NT2/D1 (cell line): ENCODE data around the gene SNAPC3.

Source experiments
- DNase-seq: peaks from one replicate; pipeline ENCODE4 v3.0.0-alpha.2; 2011; ENCODE audit warnings: low read depth, low spot score
- H3K27me3 ChIP-seq: 2 replicates; pipeline ENCODE4 v1.6.0; 2011; ENCODE audit warnings: mild to moderate bottlenecking; ENCODE audit not compliant: insufficient read length, insufficient read depth
- H3K36me3 ChIP-seq: 2 replicates; pipeline ENCODE4 v1.6.1; 2011; ENCODE audit warnings: mild to moderate bottlenecking, low read length, mixed read lengths; ENCODE audit not compliant: insufficient read depth, insufficient read length
- H3K4me1 ChIP-seq: 2 replicates; pipeline ENCODE4 v1.5.1; 2011; ENCODE audit not compliant: insufficient read depth, insufficient read length
- H3K4me3 ChIP-seq: 2 replicates; pipeline ENCODE4 v1.5.1; 2011; ENCODE audit warnings: low read depth; ENCODE audit not compliant: insufficient read length
- H3K9ac ChIP-seq: 2 replicates; pipeline ENCODE4 v1.6.0; 2011; ENCODE audit warnings: low read depth; ENCODE audit not compliant: insufficient read length
- H3K9me3 ChIP-seq: 2 replicates; pipeline ENCODE4 v1.5.1; 2011; ENCODE audit warnings: mild to moderate bottlenecking, low read length; ENCODE audit not compliant: insufficient read depth
- SUZ12 ChIP-seq: IDR thresholded peaks from 2 replicates; pipeline ENCODE4 v1.6.1; 2011; ENCODE audit not compliant: insufficient read length, insufficient read depth; ENCODE audit errors: extremely low read depth
- YY1 ChIP-seq: IDR thresholded peaks from 2 replicates; pipeline ENCODE4 v1.6.1; 2011; ENCODE audit not compliant: insufficient read length, insufficient read depth
- ZNF274 ChIP-seq: IDR thresholded peaks from 2 replicates; pipeline ENCODE4 v1.6.1; 2011; ENCODE audit warnings: mild to moderate bottlenecking, low read depth, low read length

Gene SNAPC3

GRCh38 chr9:15491950-15492349 is 69.3 kb downstream of the SNAPC3 start:
- no peaks in the 10 kb centered on the region for H3K4me1 ChIP-seq
- no peaks in the 10 kb centered on the region for H3K27me3 ChIP-seq
- peaks cover 51% of the 10 kb centered on the region for H3K36me3 ChIP-seq
- H3K4me3 ChIP-seq: no peak overlapping the region
- peaks cover 41% of the 10 kb centered on the region for H3K9me3 ChIP-seq
- DNase-seq: no peak
- no peak overlapping the region for H3K9ac ChIP-seq
- no peak for TF ChIP-seq YY1
- no peak for TF ChIP-seq ZNF274
- no peak for TF ChIP-seq SUZ12

DNA sequence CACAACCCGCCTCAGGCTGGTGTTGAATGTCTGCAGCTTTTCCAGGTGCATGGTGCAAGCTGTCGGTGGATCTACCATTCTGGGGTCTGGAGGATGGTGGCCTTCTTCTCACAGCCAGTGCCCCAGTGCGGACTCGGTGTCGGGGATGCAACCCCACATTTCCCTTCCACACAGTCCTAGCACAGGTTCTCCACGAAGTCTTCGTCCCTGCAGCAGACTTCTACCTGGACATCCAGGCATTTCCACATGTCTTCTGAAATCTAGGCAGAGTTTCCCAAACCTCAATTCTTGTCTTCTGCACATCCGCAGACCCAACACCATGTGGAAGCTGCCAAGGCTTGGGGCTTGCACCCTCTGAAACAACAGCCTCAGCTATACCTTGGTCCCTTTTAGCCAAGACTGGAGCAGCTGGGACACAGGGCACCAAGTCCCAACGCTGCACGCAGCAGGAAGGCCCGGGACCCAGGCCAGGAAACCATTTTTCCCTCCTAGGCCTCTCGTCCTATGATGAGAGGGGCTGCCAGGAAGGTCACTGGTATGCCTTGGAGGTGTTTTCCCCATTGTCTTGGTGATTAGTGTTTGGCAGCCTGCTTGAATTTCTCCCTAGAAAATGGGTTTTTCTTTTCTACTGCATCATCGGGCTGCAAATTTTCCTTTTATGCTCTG is 69.9 kb downstream of the SNAPC3 start:
- no peak for TF ChIP-seq SUZ12
- no peak for TF ChIP-seq ZNF274
- no peak for TF ChIP-seq YY1
- no peak overlapping the region for H3K4me3 ChIP-seq
- peaks cover 41% of the 10 kb centered on the region for H3K9me3 ChIP-seq
- H3K27me3 ChIP-seq: no peaks in the 10 kb centered on the region
- no peak overlapping the region for H3K9ac ChIP-seq
- DNase-seq: no peak
- no peaks in the 10 kb centered on the region for H3K4me1 ChIP-seq
- H3K36me3 ChIP-seq: peaks cover 44% of the 10 kb centered on the region

GRCh38 chr9:15498246-15498995 is 75.7 kb downstream of the SNAPC3 start:
- Histone ChIP-seq H3K9me3 (peaks cover 22% of the 10 kb centered on the region; the same call in 1 of the 2 replicates), H3K27me3 (no peaks in the 10 kb centered on the region)

DNA sequence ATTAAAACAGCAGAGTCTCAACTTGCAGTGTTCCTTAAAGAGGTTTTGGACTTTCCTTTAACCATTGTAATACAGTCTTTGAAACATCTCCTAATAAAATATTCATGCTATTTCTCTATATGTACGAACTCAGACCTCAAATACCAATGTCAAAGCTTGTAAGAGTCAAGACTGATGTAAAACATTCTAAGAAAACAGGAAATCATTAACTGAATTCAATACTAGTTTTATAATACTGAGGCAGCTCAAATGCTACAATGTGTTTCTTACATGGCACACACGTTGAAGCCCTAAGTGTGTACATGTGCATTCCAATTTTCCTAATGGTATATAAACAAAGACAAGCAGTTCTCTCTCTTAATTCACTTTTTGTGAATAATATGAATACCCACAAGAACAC is 76.5 kb downstream of the SNAPC3 start:
- H3K4me3 ChIP-seq: no peak overlapping the region
- peaks cover 38% of the 10 kb centered on the region for H3K36me3 ChIP-seq
- H3K27me3 ChIP-seq: no peaks in the 10 kb centered on the region
- no peaks in the 10 kb centered on the region for H3K4me1 ChIP-seq
- no peak overlapping the region for H3K9ac ChIP-seq
- no peak for DNase-seq
- TF ChIP-seq YY1: no peak
- no peak for TF ChIP-seq SUZ12
- TF ChIP-seq ZNF274: no peak
- H3K9me3 ChIP-seq: peaks cover 15% of the 10 kb centered on the region; the same call in 1 of the 2 replicates

More at GRCh38 chr9:15498246-15498995, 75.7 kb downstream of the SNAPC3 start:
- Histone ChIP-seq H3K9ac (no peak overlapping the region), H3K4me1 (no peaks in the 10 kb centered on the region), H3K4me3 (no peak overlapping the region), H3K36me3 (peaks cover 36% of the 10 kb centered on the region)
- TF ChIP-seq SUZ12: no peak
- TF ChIP-seq ZNF274: no peak
- TF ChIP-seq YY1: no peak
- no peak for DNase-seq

GRCh38 chr9:15501179-15501578 is 78.5 kb downstream of the SNAPC3 start:
- H3K36me3 ChIP-seq: peaks cover 47% of the 10 kb centered on the region
- H3K4me3 ChIP-seq: no peak overlapping the region
- no peaks in the 10 kb centered on the region for H3K9me3 ChIP-seq
- TF ChIP-seq SUZ12 (no peak), YY1 (no peak), ZNF274 (no peak)
- H3K4me1 ChIP-seq: no peaks in the 10 kb centered on the region
- DNase-seq: no peak
- H3K27me3 ChIP-seq: no peaks in the 10 kb centered on the region
- H3K9ac ChIP-seq: no peak overlapping the region

- Histone ChIP-seq H3K9me3 (no peaks in the 10 kb centered on the region), H3K36me3 (peaks cover 49% of the 10 kb centered on the region), H3K4me3 (no peak overlapping the region), H3K4me1 (no peaks in the 10 kb centered on the region), H3K9ac (no peak overlapping the region), H3K27me3 (no peaks in the 10 kb centered on the region)
- TF ChIP-seq ZNF274: no peak
- TF ChIP-seq SUZ12: no peak
- no peak for TF ChIP-seq YY1
- no peak for DNase-seq
Measured at GRCh38 chr9:15501803-15502202, 79.1 kb downstream of the SNAPC3 start.

DNA sequence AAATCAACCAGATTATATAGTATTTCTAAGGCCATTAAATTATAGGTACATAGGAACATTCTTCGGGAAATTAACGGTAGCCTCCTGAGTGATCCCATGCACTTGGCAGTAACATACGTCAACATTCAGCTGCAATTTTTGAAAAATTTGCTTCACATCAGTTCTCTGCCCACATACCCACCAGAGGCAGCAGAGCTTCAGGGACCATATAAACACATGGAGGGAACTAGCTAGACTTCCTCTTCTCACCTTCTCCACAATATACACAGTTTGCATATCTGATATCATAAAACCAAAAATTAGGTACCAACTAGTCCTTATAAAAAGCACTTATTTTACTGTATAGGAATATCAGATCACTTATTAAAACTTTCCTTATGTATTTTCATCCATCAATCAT is 83.2 kb downstream of the SNAPC3 start:
- no peak for DNase-seq
- H3K4me3 ChIP-seq: no peak overlapping the region
- no peak for TF ChIP-seq YY1
- TF ChIP-seq SUZ12: no peak
- no peak for TF ChIP-seq ZNF274
- peaks cover 74% of the 10 kb centered on the region for H3K36me3 ChIP-seq
- H3K4me1 ChIP-seq: no peaks in the 10 kb centered on the region
- H3K9ac ChIP-seq: no peak overlapping the region
- H3K9me3 ChIP-seq: no peaks in the 10 kb centered on the region
- H3K27me3 ChIP-seq: no peaks in the 10 kb centered on the region
